Heart right ventricle (tissue), 16 donors: Measurements from ENCODE around the gene IGFBP7. TPM values are rescaled to one million over a fixed set of nuclear protein-coding genes. Genes with fewer than 3 reads are reported as not detected.
"Not testable (repeated sequence)": the region's sequence is repeated elsewhere in the genome, so short reads cannot be mapped to it uniquely, and the experiment has no call there.

Experiments
- ATAC-seq, 8 donors: fragments of 200-7000 bp; cut with Tn5 transposase; one replicate each; pipeline ENCODE4 v1.9.1; 2020; ENCODE audit warnings: mild to moderate bottlenecking in 8 of 8, moderate library complexity in 8 of 8, moderate number of reproducible peaks in 1 of 8
- DNase-seq, 2 donors: peaks; one replicate each; pipeline ENCODE4 v3.0.0-alpha.2; 2020
- H3K27ac ChIP-seq, 10 donors: fragments of 200-600 bp; sonication (generic) in 2 of 10; one replicate each; pipeline versions ENCODE4 v1.5.0 to v1.8.0; 2020 to 2022; ENCODE audit warnings: mild to moderate bottlenecking in 3 of 10
- H3K27me3 ChIP-seq, 7 donors: fragments of 200-600 bp; one replicate each; pipeline ENCODE4 v1.8.0; 2021 to 2022; ENCODE audit warnings: mild to moderate bottlenecking in 2 of 7
- H3K36me3 ChIP-seq, 9 donors: fragments of 200-600 bp; sonication (generic) in 1 of 9; one replicate each; pipeline versions ENCODE4 v1.5.0 to v1.8.0; 2020 to 2022; ENCODE audit warnings: mild to moderate bottlenecking in 2 of 9
- H3K4me1 ChIP-seq, 9 donors: fragments of 200-600 bp; sonication (generic) in 1 of 9; one replicate each; pipeline versions ENCODE4 v1.5.0 to v1.8.0; 2020 to 2022; ENCODE audit warnings: mild to moderate bottlenecking in 4 of 9
- H3K4me3 ChIP-seq, 10 donors: fragments of 200-600 bp; sonication (generic) in 2 of 10; one replicate each; pipeline versions ENCODE4 v1.5.0 to v1.8.0; 2020 to 2022; ENCODE audit warnings: mild to moderate bottlenecking in 7 of 10, moderate library complexity in 2 of 10
- H3K9me3 ChIP-seq, 11 donors: fragments of 200-600 bp in 10 of 11; sonication (generic) in 2 of 11; one replicate each; pipeline versions ENCODE4 v1.5.0 to v1.8.0; 2013 to 2022; ENCODE audit warnings: mild to moderate bottlenecking in 2 of 11, control low read depth in 1 of 11, moderate library complexity in 1 of 11
- CTCF ChIP-seq, 9 donors: fragments of 200-600 bp; sonication (generic) in 2 of 9; IDR thresholded peaks; one replicate each; pipeline versions ENCODE4 v1.5.0 to v1.8.0; 2021 to 2022; ENCODE audit warnings: antibody characterized with exemption in 9 of 9, mild to moderate bottlenecking in 5 of 9, moderate library complexity in 1 of 9
- WGBS, 2 donors: extraction: QIAGEN DNeasy Blood & Tissue Kit; methylation state at CpG; one replicate each; pipeline ENCODE4 v1.1.7; 2013; ENCODE audit warnings: inconsistent platforms in 1 of 2; 5-methylcytosine and 5-hydroxymethylcytosine counted together
- intact Hi-C, 10 donors: fragments of 100-400 bp; cut with DNase I; formaldehyde crosslinking; loops; one replicate each; pipeline versions ENCODE4 v1.11.1 to v1.14.2; 2022
- polyA plus RNA-seq, 2 donors: library from polyadenylated mRNA; stranded (reverse); fragments of 200-250 nt; gene quantifications; one replicate each; pipeline ENCODE4 v1.2.3, GENCODE V29; 2013
- total RNA-seq, 10 donors: library from RNA; stranded (reverse); fragmentation: NEBNext Ultra II Directional in 3 of 10; extraction: Animal tissue kit (Norgen Biotek cat#: 25700) in 3 of 10; gene quantifications; one replicate each; pipeline versions ENCODE4 v1.2.1 to v1.2.4, GENCODE V29; 2021 to 2023
- donor health status: Arrhythmogenic right ventricular cardiomyopathy.
- donor health status: ischemic (EF 13 %, LVEDD 7.1; RV severe dilation, severe dysfunction).
- donor health status: healthy with polysubstance abuse.
- donor health status: DM: no; HTN: yes; CAD: no.
- donor health status: DM: no; HTN: no; CAD: no.
- donor health status: ischemic (EF 25% LVEDD 6.9; RV normal size, moderate dysfunction).
- donor health status: ischemic (EF 25% LVEDD 5.7; RV mildly dilated, moderate dysfunction).
- donor health status: healthy.
- donor health status: DM: yes; HTN: yes; CAD: no.
- donor health status: Ischemic cardiomyopathy.
- donor health status: ischemic (EF 35%, LVEDD 5.7; RV mildly dilated, moderate dysfunction).
- donor health status: nonischemic (EF 11% LVEDD 7.7; RV severe dilation, severe dysfunction).
- donor health status: DM: yes; HTN: yes; CAD: no.
- donor health status: PGD.
- donor health status: ischemic (EF 29% LVEDD 5.4; RV normal size, mild dysfunction).
- donor health status: nonischemic (EF 23%, LVEDD 6.1; RV moderate dilation, normal function).

The IGFBP7 gene
- total and polyA plus RNA-seq, 12 donors: 498 to 1,251 (median 626) TPM

GRCh38 chr4:57064120-57064519 is 46.1 kb downstream of the IGFBP7 start:
- 64 to 67% methylated on average over 2 of the region's 2 CpGs for WGBS, 2 donors
- no peaks in the 10 kb centered on the region for H3K9me3 ChIP-seq
- peak overlapping the region; percentile 23 to 88 (median 74) for H3K27ac ChIP-seq
- intact Hi-C loops: loop anchor here in 2 of 10 donors (5.0 to 10.0 kb wide), 2 partner anchors 43 to 51 kb away; partner anchors contain the start of gene IGFBP7 (in 1 of the 2)
- TF ChIP-seq CTCF (IDR thresholded peaks at IDR 0.05): no peak
- ATAC-seq (no peak), DNase-seq (no peak)
- H3K36me3 ChIP-seq: peaks cover 0 to 21% (median 0%) of the 10 kb centered on the region in 9 donors
- H3K4me3 ChIP-seq: no peak overlapping the region
- no peaks in the 10 kb centered on the region for H3K27me3 ChIP-seq
- peaks cover 13 to 96% (median 91%) of the 10 kb centered on the region in 9 donors for H3K4me1 ChIP-seq

GRCh38 chr4:57063518-57063917 is 46.7 kb downstream of the IGFBP7 start:
- Histone ChIP-seq H3K27me3 (no peaks in the 10 kb centered on the region), H3K4me3 (no peak overlapping the region), H3K36me3 (peaks cover 0 to 17% (median 0%) of the 10 kb centered on the region in 9 donors), H3K9me3 (no peaks in the 10 kb centered on the region), H3K4me1 (peaks cover 11 to 95% (median 86%) of the 10 kb centered on the region in 9 donors), H3K27ac (peak overlapping the region in 8 of 10 donors; percentile 46 to 88 (median 76))
- WGBS, 2 donors: 86 to 90% methylated on average over 1 of the region's 1 CpG
- intact Hi-C loops: loop anchor here in 2 of 10 donors (5.0 to 10.0 kb wide), 2 partner anchors 44 to 51 kb away; partner anchors contain the start of gene IGFBP7 (in 1 of the 2)
- ATAC-seq (no peak), DNase-seq (no peak)
- no peak for TF ChIP-seq CTCF (IDR thresholded peaks at IDR 0.05)

DNA sequence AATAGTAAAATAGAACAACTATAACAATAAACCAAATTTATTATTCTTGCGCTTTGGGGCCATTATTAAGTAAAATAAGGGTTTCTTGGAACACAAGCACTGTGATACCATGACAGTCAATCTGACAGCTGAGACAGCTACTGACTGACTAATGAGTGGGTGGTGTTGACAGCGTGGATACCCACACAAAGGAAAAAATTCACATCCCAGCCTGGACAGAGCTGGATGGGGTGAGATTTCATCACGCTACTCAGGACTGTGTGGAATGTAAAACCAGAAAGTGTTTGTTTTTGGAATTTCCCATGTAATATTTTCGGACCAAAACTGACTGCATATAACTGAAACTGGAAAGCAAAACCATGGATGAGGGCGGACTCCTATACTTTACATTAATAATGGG is 48.8 kb downstream of the IGFBP7 start:
- intact Hi-C loops: loop anchor here in 2 of 10 donors (5.0 to 10.0 kb wide), 2 partner anchors 46 to 53 kb away; partner anchors contain the start of gene IGFBP7 (in 1 of the 2)
- no peaks in the 10 kb centered on the region for H3K27me3 ChIP-seq
- DNase-seq (no peak), ATAC-seq (no peak)
- TF ChIP-seq CTCF (IDR thresholded peaks at IDR 0.05): no peak
- H3K9me3 ChIP-seq: no peaks in the 10 kb centered on the region
- peak overlapping the region in 8 of 10 donors; percentile 10 to 88 (median 56) for H3K27ac ChIP-seq
- H3K4me3 ChIP-seq: no peak overlapping the region
- WGBS, 2 donors: 60 to 70% methylated on average over 5 of the region's 5 CpGs
- peaks cover 11 to 95% (median 82%) of the 10 kb centered on the region in 9 donors for H3K4me1 ChIP-seq
- peaks cover 0 to 12% (median 0%) of the 10 kb centered on the region in 9 donors for H3K36me3 ChIP-seq

- WGBS, 2 donors: 79 to 91% methylated on average over 6 of the region's 6 CpGs
- not testable (repeated sequence) for H3K4me3 ChIP-seq, ATAC-seq, H3K9me3 ChIP-seq, DNase-seq, H3K27me3 ChIP-seq
- H3K36me3 ChIP-seq: peaks cover 0 to 15% (median 0%) of the 10 kb centered on the region in 9 donors
- peak overlapping the region in 8 of 10 donors; percentile 1 to 88 (median 60) for H3K27ac ChIP-seq
- intact Hi-C loops: loop anchor here in 2 of 10 donors (5.0 to 10.0 kb wide), 2 partner anchors 47 to 54 kb away; partner anchors contain the start of gene IGFBP7 (in 1 of the 2)
- H3K4me1 ChIP-seq: peaks cover 6 to 95% (median 82%) of the 10 kb centered on the region in 9 donors
Observed at GRCh38 chr4:57060717-57061067, 49.5 kb downstream of the IGFBP7 start.
